Measurements from ENCODE around the gene AGBL1. TPM values are rescaled to one million over a fixed set of nuclear protein-coding genes. Genes with fewer than 3 reads are reported as not detected.

AGBL1 gene
- total RNA-seq, 1 donor from 2014 or later, result not detected

DNA sequence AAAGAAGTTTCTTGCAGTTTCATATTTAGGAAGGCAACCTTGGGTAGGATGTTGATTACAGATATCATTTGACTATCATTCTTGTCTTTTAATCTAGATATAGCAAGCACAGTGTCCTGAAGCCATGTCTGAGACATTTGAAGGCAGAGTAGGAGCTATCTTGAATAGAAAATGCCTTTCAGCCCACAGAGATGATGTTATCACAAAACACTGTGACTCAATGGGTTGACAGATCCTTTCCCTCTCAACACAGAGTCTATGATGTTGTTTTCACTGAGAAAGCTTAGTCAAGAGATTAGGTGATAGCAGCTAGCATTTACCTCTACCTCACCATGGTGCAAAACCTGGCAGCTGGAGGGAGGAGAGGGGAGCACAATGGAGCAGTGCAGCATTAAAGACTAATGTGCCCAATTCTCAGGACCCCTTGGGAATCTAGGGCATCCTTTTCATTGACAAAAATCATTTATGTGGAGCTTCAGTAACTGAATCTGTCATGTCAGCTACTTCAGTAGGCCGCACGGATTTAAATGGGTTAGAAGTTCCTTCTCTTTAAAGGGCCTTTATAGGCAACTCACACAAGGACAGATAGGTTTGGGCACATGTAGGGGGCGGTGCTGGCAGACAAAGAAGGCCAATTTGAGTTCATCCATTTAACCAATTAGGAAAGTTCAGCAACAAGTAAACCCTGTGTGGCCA is 121.8 kb downstream of the AGBL1 start:
- TF ChIP-seq, protein P1, sequence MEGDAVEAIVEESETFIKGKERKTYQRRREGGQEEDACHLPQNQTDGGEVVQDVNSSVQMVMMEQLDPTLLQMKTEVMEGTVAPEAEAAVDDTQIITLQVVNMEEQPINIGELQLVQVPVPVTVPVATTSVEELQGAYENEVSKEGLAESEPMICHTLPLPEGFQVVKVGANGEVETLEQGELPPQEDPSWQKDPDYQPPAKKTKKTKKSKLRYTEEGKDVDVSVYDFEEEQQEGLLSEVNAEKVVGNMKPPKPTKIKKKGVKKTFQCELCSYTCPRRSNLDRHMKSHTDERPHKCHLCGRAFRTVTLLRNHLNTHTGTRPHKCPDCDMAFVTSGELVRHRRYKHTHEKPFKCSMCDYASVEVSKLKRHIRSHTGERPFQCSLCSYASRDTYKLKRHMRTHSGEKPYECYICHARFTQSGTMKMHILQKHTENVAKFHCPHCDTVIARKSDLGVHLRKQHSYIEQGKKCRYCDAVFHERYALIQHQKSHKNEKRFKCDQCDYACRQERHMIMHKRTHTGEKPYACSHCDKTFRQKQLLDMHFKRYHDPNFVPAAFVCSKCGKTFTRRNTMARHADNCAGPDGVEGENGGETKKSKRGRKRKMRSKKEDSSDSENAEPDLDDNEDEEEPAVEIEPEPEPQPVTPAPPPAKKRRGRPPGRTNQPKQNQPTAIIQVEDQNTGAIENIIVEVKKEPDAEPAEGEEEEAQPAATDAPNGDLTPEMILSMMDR (IDR thresholded peaks at IDR 0.05; ENCODE audit: borderline replicate concordance), result no peak
- intact Hi-C loops (cut with micrococcal nuclease), result no loop called here
- Histone ChIP-seq H3K27me3 (ENCODE audit: low read depth) (peaks cover under 1% of the 10 kb centered on the region), H3K9me3 (replicated peaks) (no peaks in the 10 kb centered on the region), H3K4me1 (no peaks in the 10 kb centered on the region), H3K4me3 (no peak overlapping the region), H3K27ac (replicated peaks) (no peak overlapping the region), H3K36me3 (no peaks in the 10 kb centered on the region)
- no peak for DNase-seq

DNA sequence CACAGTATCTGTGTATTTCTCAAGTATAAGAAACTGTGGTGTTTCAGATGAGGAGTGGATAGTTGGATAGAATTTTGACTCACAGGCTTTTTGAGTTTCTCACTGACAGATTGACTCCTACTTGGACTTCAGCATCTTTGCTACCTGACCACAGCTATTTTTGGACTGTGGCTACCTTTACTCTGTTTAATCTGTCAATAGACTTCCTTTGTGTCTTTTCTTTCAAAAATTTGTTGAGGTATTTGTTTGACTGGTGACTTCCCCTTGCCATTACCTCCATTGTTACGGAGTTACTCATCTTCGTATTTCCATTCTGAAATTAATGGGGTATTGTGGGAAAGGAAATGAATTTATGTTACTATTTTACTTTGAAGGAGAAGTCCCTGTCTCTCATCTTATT is 123.8 kb downstream of the AGBL1 start:
- no peaks in the 10 kb centered on the region for H3K4me1 ChIP-seq
- H3K27me3 ChIP-seq (ENCODE audit: low read depth), result no peaks in the 10 kb centered on the region
- intact Hi-C loops (cut with micrococcal nuclease), result no loop called here
- no peaks in the 10 kb centered on the region for H3K36me3 ChIP-seq
- TF ChIP-seq, protein P1 (IDR thresholded peaks at IDR 0.05; ENCODE audit: borderline replicate concordance), result no peak
- H3K27ac ChIP-seq (replicated peaks), result no peak overlapping the region
- H3K9me3 ChIP-seq (replicated peaks), result no peaks in the 10 kb centered on the region
- no peak overlapping the region for H3K4me3 ChIP-seq
- DNase-seq, result no peak

DNA sequence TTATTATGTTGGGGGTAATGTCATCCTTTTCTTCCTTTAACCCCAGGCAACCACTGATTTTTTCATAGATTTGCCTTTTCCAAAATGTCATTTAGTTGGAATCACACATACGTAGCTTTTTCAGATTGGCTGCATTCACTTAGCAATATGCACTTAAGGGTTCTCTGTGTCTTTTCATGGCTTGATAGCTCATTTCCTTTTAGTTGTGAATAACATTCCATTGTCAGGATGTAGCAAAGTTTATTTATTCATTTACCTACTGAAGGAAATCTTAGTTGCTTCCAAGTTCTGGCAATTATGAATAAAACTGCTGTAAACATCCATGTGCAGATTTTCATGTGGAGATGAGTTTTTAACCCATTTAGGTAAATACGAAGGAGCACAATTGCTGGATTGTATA is 125.4 kb downstream of the AGBL1 start:
- TF ChIP-seq, protein P1 (IDR thresholded peaks at IDR 0.05; ENCODE audit: borderline replicate concordance), result no peak
- peaks cover 7% of the 10 kb centered on the region for H3K9me3 ChIP-seq (replicated peaks)
- H3K27me3 ChIP-seq (ENCODE audit: low read depth), result no peaks in the 10 kb centered on the region
- no peak overlapping the region for H3K27ac ChIP-seq (replicated peaks)
- intact Hi-C loops (cut with micrococcal nuclease), result no loop called here
- no peaks in the 10 kb centered on the region for H3K4me1 ChIP-seq
- no peak for DNase-seq
- H3K4me3 ChIP-seq, result no peak overlapping the region
- H3K36me3 ChIP-seq, result no peaks in the 10 kb centered on the region

DNA sequence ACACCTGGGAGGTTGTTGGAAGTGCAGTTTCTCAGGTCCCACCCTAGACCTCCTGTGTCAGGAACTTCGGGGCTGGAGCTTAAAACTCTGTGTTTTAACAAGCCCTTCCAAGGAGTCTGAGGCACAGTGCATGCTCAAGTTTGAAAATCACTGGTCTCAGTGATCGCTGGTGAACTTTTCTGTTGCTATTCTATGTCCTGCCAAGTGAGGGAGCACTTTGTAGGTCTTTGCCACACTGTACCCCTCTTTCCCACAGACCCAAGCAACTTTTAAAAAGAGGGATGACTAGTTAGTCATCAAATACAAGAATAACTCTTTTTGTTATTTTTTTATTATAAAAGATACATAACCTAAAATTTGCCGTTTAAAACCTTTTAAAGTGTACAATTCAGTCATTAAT is 133.7 kb downstream of the AGBL1 start:
- no peak overlapping the region for H3K27ac ChIP-seq (replicated peaks)
- no peak for DNase-seq
- intact Hi-C loops (cut with micrococcal nuclease), result no loop called here
- TF ChIP-seq, protein P1 (IDR thresholded peaks at IDR 0.05; ENCODE audit: borderline replicate concordance), result no peak
- H3K27me3 ChIP-seq (ENCODE audit: low read depth), result peaks cover 3% of the 10 kb centered on the region
- no peaks in the 10 kb centered on the region for H3K4me1 ChIP-seq
- no peaks in the 10 kb centered on the region for H3K36me3 ChIP-seq
- peaks cover 46% of the 10 kb centered on the region for H3K9me3 ChIP-seq (replicated peaks)
- H3K4me3 ChIP-seq, result no peak overlapping the region

DNA sequence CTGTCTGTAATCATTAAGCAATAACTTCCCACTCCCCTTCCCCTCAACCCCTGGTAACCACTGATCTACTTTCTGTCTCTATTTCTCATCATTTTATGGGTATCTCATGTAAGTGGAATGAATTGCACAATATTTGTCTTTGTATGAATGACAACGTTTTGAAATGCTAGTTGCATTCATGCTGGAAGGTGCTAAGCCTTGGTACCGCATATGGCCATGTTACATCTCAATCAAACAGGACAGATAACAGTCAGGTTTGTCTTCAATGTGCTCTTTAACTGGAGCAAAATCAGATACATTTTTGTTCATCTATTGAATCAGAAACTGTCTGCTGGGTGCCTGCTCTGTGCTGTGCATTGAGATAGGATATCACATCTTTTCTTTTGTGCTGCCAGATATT is 134.2 kb downstream of the AGBL1 start:
- Histone ChIP-seq H3K4me3 (no peak overlapping the region), H3K27ac (replicated peaks) (no peak overlapping the region), H3K4me1 (no peaks in the 10 kb centered on the region), H3K27me3 (ENCODE audit: low read depth) (peaks cover 3% of the 10 kb centered on the region), H3K36me3 (no peaks in the 10 kb centered on the region), H3K9me3 (replicated peaks) (peaks cover 50% of the 10 kb centered on the region)
- no peak for DNase-seq
- TF ChIP-seq, protein P1 (IDR thresholded peaks at IDR 0.05; ENCODE audit: borderline replicate concordance), result no peak
- intact Hi-C loops (cut with micrococcal nuclease), result no loop called here

Data from left ventricle myocardium inferior (tissue), 1 donor.